Measurements from ENCODE around the gene RMDN2. TPM values are rescaled to one million over a fixed set of nuclear protein-coding genes. Genes with fewer than 3 reads are reported as not detected.

RMDN2 gene
- total and polyA plus RNA-seq, 12 donors, result 28.5 to 126 (median 55.9) TPM

- 66 to 74% (median 70%) methylated on average over 3 of the region's 3 CpGs for WGBS, 4 donors
- Histone ChIP-seq H3K27ac (no peak overlapping the region), H3K36me3 (replicated peaks in 1 of 2) (no peaks in the 10 kb centered on the region), H3K9me3 (replicated peaks in 1 of 3) (no peaks in the 10 kb centered on the region), H3K4me3 (no peak overlapping the region), H3K4me1 (replicated peaks in 1 of 2) (peaks cover 16 to 20% of the 10 kb centered on the region in 2 donors), H3K27me3 (no peaks in the 10 kb centered on the region)
- TF ChIP-seq CTCF (IDR thresholded peaks at IDR 0.05), result peak in 1 of 6 experiments; percentile 9
- no peak for TF ChIP-seq POLR2A (IDR thresholded peaks at IDR 0.05)
- no peak for DNase-seq
- intact Hi-C loops (cut with DNase I), result no loop called here
Measured at GRCh38 chr2:37896319-37896718, 28.8 kb upstream of the RMDN2 start.

- peaks cover 16 to 20% of the 10 kb centered on the region in 2 donors for H3K4me1 ChIP-seq (replicated peaks in 1 of 2)
- intact Hi-C loops (cut with DNase I), result no loop called here
Measured at GRCh38 chr2:37897511-37897910, 27.6 kb upstream of the RMDN2 start.

GRCh38 chr2:37898448-37898847 lies 26.6 kb upstream of the RMDN2 start:
- no peaks in the 10 kb centered on the region for H3K9me3 ChIP-seq (replicated peaks in 1 of 3)
- intact Hi-C loops (cut with DNase I), result no loop called here
- no peak for TF ChIP-seq POLR2A (IDR thresholded peaks at IDR 0.05)
- no peak for TF ChIP-seq CTCF (IDR thresholded peaks at IDR 0.05)
- no peak overlapping the region for H3K27ac ChIP-seq
- H3K27me3 ChIP-seq, result no peaks in the 10 kb centered on the region
- no peak for DNase-seq
- peaks cover 16 to 20% of the 10 kb centered on the region in 2 donors for H3K4me1 ChIP-seq (replicated peaks in 1 of 2)
- no peak overlapping the region for H3K4me3 ChIP-seq
- no peaks in the 10 kb centered on the region for H3K36me3 ChIP-seq (replicated peaks in 1 of 2)

More at GRCh38 chr2:37897511-37897910, 27.6 kb upstream of the RMDN2 start:
- H3K36me3 ChIP-seq (replicated peaks in 1 of 2), result no peaks in the 10 kb centered on the region
- no peak overlapping the region for H3K4me3 ChIP-seq
- no peaks in the 10 kb centered on the region for H3K9me3 ChIP-seq (replicated peaks in 1 of 3)
- H3K27me3 ChIP-seq, result no peaks in the 10 kb centered on the region
- DNase-seq, result no peak
- WGBS, 4 donors, result 59 to 66% (median 63%) methylated on average over 3 of the region's 3 CpGs
- no peak overlapping the region for H3K27ac ChIP-seq
- TF ChIP-seq POLR2A (IDR thresholded peaks at IDR 0.05) (no peak), CTCF (IDR thresholded peaks at IDR 0.05) (no peak)

- H3K9me3 ChIP-seq (replicated peaks in 1 of 3), result no peaks in the 10 kb centered on the region
- H3K27me3 ChIP-seq, result no peaks in the 10 kb centered on the region
- no peak overlapping the region for H3K27ac ChIP-seq
- H3K36me3 ChIP-seq (replicated peaks in 1 of 2), result no peaks in the 10 kb centered on the region
- intact Hi-C loops (cut with DNase I), result no loop called here
- TF ChIP-seq POLR2A (IDR thresholded peaks at IDR 0.05) (no peak), CTCF (IDR thresholded peaks at IDR 0.05) (no peak)
- no peaks in the 10 kb centered on the region for H3K4me1 ChIP-seq (replicated peaks in 1 of 2)
- H3K4me3 ChIP-seq, result no peak overlapping the region
- no peak for DNase-seq
Measured at GRCh38 chr2:37902991-37903390, 22.1 kb upstream of the RMDN2 start.
